Activated B cell treated with CpG ODN at 0.5 μM for 24 hours (primary cell): ENCODE measurements around the gene SCGN. TPM values are rescaled to one million over a fixed set of nuclear protein-coding genes. Genes with fewer than 3 reads are reported as not detected.

Source experiments
- ATAC-seq: fragments of 200-7000 bp; cut with Tn5 transposase; one replicate; pipeline ENCODE4 v1.10.0; 2021; ENCODE audit warnings: low read depth, mild to moderate bottlenecking, moderate library complexity
- CTCF ChIA-PET: fragments of 350-600 bp; sonication (Branson Sonifier 250); formaldehyde crosslinking; loops from one replicate; lab custom pipeline; 2021; ENCODE audit warnings: antibody characterized with exemption; lab: Charles Lee
- POLR2A ChIA-PET: fragments of 350-600 bp; sonication (Branson Sonifier 250); formaldehyde crosslinking; loops from one replicate; lab custom pipeline; 2021; ENCODE audit warnings: antibody characterized with exemption; lab: Charles Lee
- DNase-seq: peaks from one replicate; pipeline ENCODE4 v3.0.0; 2022
- H3K27ac Mint-ChIP-seq: one replicate; pipeline ENCODE4 v1.8.0; 2020; ENCODE audit warnings: mixed read lengths
- H3K27me3 Mint-ChIP-seq: one replicate; pipeline ENCODE4 v1.8.0; 2021; ENCODE audit warnings: mixed read lengths
- H3K36me3 Mint-ChIP-seq: one replicate; pipeline ENCODE4 v1.8.0; 2021; ENCODE audit warnings: low read depth, mixed read lengths
- H3K4me1 Mint-ChIP-seq: one replicate; pipeline ENCODE4 v1.8.0; 2021; ENCODE audit warnings: mixed read lengths
- H3K4me3 Mint-ChIP-seq: one replicate; pipeline ENCODE4 v1.8.0; 2020; ENCODE audit warnings: mild to moderate bottlenecking, mixed read lengths
- H3K9me3 Mint-ChIP-seq: one replicate; pipeline ENCODE4 v1.8.0; 2020; ENCODE audit warnings: mixed read lengths
- CTCF ChIP-seq: fragments of 200-600 bp; IDR thresholded peaks from one replicate; pipeline ENCODE4 v1.8.0; 2022; ENCODE audit warnings: antibody characterized with exemption, mild to moderate bottlenecking
- intact Hi-C: fragments of 100-400 bp; cut with micrococcal nuclease; formaldehyde crosslinking; loops from one replicate; pipeline ENCODE4 v1.15.1; 2024
- total RNA-seq: library from RNA; stranded (reverse); gene quantifications from 2 replicates; pipeline ENCODE4 v1.2.3, GENCODE V29; 2022

The SCGN gene
- total RNA-seq, 1 donor from 2014 or later, result not detected

DNA sequence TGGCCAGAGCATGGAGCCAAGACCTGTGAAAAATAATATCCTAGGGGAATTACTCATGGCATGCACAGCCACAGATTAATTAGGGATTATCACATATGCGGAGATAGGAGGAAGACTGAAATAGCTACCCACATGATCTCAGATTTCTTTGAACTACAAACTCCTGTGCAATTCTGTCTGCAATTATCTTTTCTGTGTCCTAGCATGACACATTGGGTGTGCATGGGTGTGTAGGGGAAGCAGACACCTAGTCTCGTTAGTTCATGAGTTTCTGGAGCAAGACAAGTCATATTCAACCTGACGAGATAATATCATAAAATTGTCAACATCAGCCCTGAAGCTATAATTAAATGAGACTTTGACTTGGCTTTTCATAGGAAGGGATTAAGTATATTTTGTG lies 98.9 kb downstream of the SCGN start:
- no peaks in the 10 kb centered on the region for H3K9me3 Mint-ChIP-seq
- ChIA-PET CTCF (no interaction called here), POLR2A (no interaction called here)
- DNase-seq (no peak), ATAC-seq (no peak)
- intact Hi-C loops, result no loop called here
- H3K27ac Mint-ChIP-seq, result no peak overlapping the region
- peaks cover 13% of the 10 kb centered on the region for H3K4me1 Mint-ChIP-seq
- TF ChIP-seq CTCF, result no peak
- H3K36me3 Mint-ChIP-seq, result no peaks in the 10 kb centered on the region
- no peak overlapping the region for H3K4me3 Mint-ChIP-seq
- no peaks in the 10 kb centered on the region for H3K27me3 Mint-ChIP-seq

Other genes with a start within 250 kb of the SCGN start
- gene SLC17A4, start 102.5 kb downstream of the SCGN start, total RNA-seq, result not detected in 2 replicates
- gene SLC17A1, start 179.8 kb downstream of the SCGN start, total RNA-seq, result not detected in 2 replicates
- not detected in 2 replicates for gene SLC17A3, start 222.0 kb downstream of the SCGN start, total RNA-seq